Neuronal stem cell (in vitro differentiated cells): Measurements from ENCODE around the gene COMMD10.

Experiments used
- DNase-seq: peaks from one replicate; pipeline ENCODE4 v3.0.0-alpha.2; 2013; ENCODE audit warnings: low spot score
- H2AFZ ChIP-seq: one replicate; pipeline ENCODE4 v1.6.1; 2013; ENCODE audit warnings: mild to moderate bottlenecking, low read length, inconsistent platforms
- H2AK5ac ChIP-seq: 2 replicates; pipeline ENCODE4 v1.6.1; 2013; ENCODE audit warnings: low read depth, mild to moderate bottlenecking, inconsistent platforms, low read length, moderate library complexity, mixed read lengths
- H2BK120ac ChIP-seq: 2 replicates; pipeline ENCODE4 v1.6.1; 2013; ENCODE audit warnings: low read depth, mild to moderate bottlenecking, inconsistent platforms, low read length, moderate library complexity, mixed read lengths
- H2BK12ac ChIP-seq: one replicate; pipeline ENCODE4 v1.6.1; 2013; ENCODE audit warnings: low read length, inconsistent platforms
- H2BK15ac ChIP-seq: 2 replicates; pipeline ENCODE4 v1.6.1; 2013; ENCODE audit warnings: mild to moderate bottlenecking, low read length, inconsistent platforms, mixed read lengths
- H2BK5ac ChIP-seq: one replicate; pipeline ENCODE4 v1.6.1; 2013; ENCODE audit warnings: inconsistent platforms, mild to moderate bottlenecking, low read length, moderate library complexity
- H3K14ac ChIP-seq: one replicate; pipeline ENCODE4 v1.6.1; 2013; ENCODE audit warnings: low read length, inconsistent platforms
- H3K18ac ChIP-seq: 2 replicates; pipeline ENCODE4 v1.6.1; 2013; ENCODE audit warnings: low read length, inconsistent platforms
- H3K23ac ChIP-seq: 2 replicates; pipeline ENCODE4 v1.6.1; 2013; ENCODE audit warnings: low read depth, mild to moderate bottlenecking, mixed read lengths, low read length, inconsistent platforms; ENCODE audit not compliant: poor library complexity
- H3K27ac ChIP-seq: replicated peaks from 3 replicates; pipeline ENCODE4 v1.5.1; 2013; ENCODE audit warnings: low read length, inconsistent platforms
- H3K27me3 ChIP-seq, 3 experiments: 2 replicates each; pipeline ENCODE4 v1.6.1; 2013; ENCODE audit warnings: low read length in 3 of 3, mild to moderate bottlenecking in 2 of 3, inconsistent platforms in 1 of 3, low read depth in 1 of 3, mixed read lengths in 1 of 3, moderate library complexity in 1 of 3; ENCODE audit not compliant: control insufficient read depth in 3 of 3, insufficient read depth in 3 of 3
- H3K36me3 ChIP-seq, 2 donors: replicated peaks in 1 of 2; 2 replicates each; pipeline ENCODE4 v1.6.1; 2013; ENCODE audit warnings: low read length in 2 of 2; ENCODE audit not compliant: control insufficient read depth in 2 of 2, insufficient read depth in 2 of 2
- H3K4ac ChIP-seq: 2 replicates; pipeline ENCODE4 v1.6.1; 2013; ENCODE audit warnings: inconsistent platforms, mild to moderate bottlenecking, low read length, moderate library complexity
- H3K4me1 ChIP-seq, 2 donors: 1 replicate in 1 of 2; 2 replicates in 1 of 2; pipeline ENCODE4 v1.6.1; 2013; ENCODE audit warnings: low read length in 2 of 2, low read depth in 1 of 2; ENCODE audit not compliant: control insufficient read depth in 2 of 2, insufficient read depth in 1 of 2
- H3K4me2 ChIP-seq: one replicate; pipeline ENCODE4 v1.6.1; 2013; ENCODE audit warnings: mild to moderate bottlenecking, low read length, inconsistent platforms; ENCODE audit not compliant: insufficient read depth, poor library complexity, severe bottlenecking
- H3K4me3 ChIP-seq, 2 donors: 2 replicates each; pipeline ENCODE4 v1.5.1; 2013; ENCODE audit warnings: low read length in 2 of 2, mild to moderate bottlenecking in 2 of 2, inconsistent platforms in 1 of 2, moderate library complexity in 1 of 2
- H3K79me1 ChIP-seq: one replicate; pipeline ENCODE4 v1.6.1; 2013; ENCODE audit warnings: low read depth, mild to moderate bottlenecking, inconsistent platforms, low read length, moderate library complexity
- H3K9ac ChIP-seq: one replicate; pipeline ENCODE4 v1.6.1; 2013; ENCODE audit warnings: mild to moderate bottlenecking, low read depth, low read length, inconsistent platforms; ENCODE audit not compliant: poor library complexity
- H3K9me3 ChIP-seq, 2 donors: replicated peaks in 1 of 2; 2 replicates each; pipeline versions ENCODE3 to v1.6.1; 2013; ENCODE audit warnings: low read length in 2 of 2, mild to moderate bottlenecking in 2 of 2, inconsistent platforms in 1 of 2, low read depth in 1 of 2, mixed read lengths in 1 of 2, moderate library complexity in 1 of 2; ENCODE audit not compliant: control insufficient read depth in 2 of 2, insufficient read depth in 1 of 2
- H4K8ac ChIP-seq: one replicate; pipeline ENCODE4 v1.6.1; 2013; ENCODE audit warnings: low read depth, mild to moderate bottlenecking, inconsistent platforms, low read length, moderate library complexity
- H4K91ac ChIP-seq: one replicate; pipeline ENCODE4 v1.6.1; 2013; ENCODE audit warnings: low read length, low read depth, mild to moderate bottlenecking, inconsistent platforms; ENCODE audit not compliant: poor library complexity
- WGBS, 2 donors: extraction: QIAGEN DNeasy Blood & Tissue Kit; methylation state at CpG; one replicate each; pipeline ENCODE4 v1.1.7; 2013; ENCODE audit warnings: missing lambda C conversion rate in 2 of 2, mixed read lengths in 1 of 2; ENCODE audit not compliant: insufficient read length in 2 of 2, insufficient replicate concordance in 1 of 2; ENCODE audit errors: extremely low coverage in 2 of 2; 5-methylcytosine and 5-hydroxymethylcytosine counted together

Gene COMMD10

GRCh38 chr5:116306846-116307245 lies 222.0 kb downstream of the COMMD10 start:
- Histone ChIP-seq H3K27me3 (no peaks in the 10 kb centered on the region), H2AK5ac (no peak overlapping the region), H2BK12ac (no peak overlapping the region), H3K27ac (no peak overlapping the region), H2AFZ (no peak overlapping the region), H3K36me3 (peaks cover 6 to 29% of the 10 kb centered on the region in 2 donors), H3K18ac (no peak overlapping the region), H4K91ac (no peak overlapping the region), H3K9me3 (peaks cover 4 to 6% of the 10 kb centered on the region in 2 donors), H2BK5ac (no peak overlapping the region), H3K79me1 (no peaks in the 10 kb centered on the region), H2BK120ac (no peak overlapping the region), H3K23ac (no peak overlapping the region), H3K4ac (no peak overlapping the region), H3K4me3 (no peak overlapping the region), H3K14ac (no peak overlapping the region), H4K8ac (no peak overlapping the region), H3K4me1 (no peaks in the 10 kb centered on the region), H3K9ac (no peak overlapping the region), H2BK15ac (no peak overlapping the region), H3K4me2 (no peak overlapping the region)
- WGBS, 2 donors = no CpG with 5 or more reads among the region's 2 CpGs
- no peak for DNase-seq

- H3K18ac ChIP-seq = no peak overlapping the region
- no peak for DNase-seq
- no peak overlapping the region for H3K23ac ChIP-seq
- H3K9ac ChIP-seq = no peak overlapping the region
- no peak overlapping the region for H3K14ac ChIP-seq
- no peak overlapping the region for H2BK12ac ChIP-seq
- H2AK5ac ChIP-seq = no peak overlapping the region
- H3K4me1 ChIP-seq = no peaks in the 10 kb centered on the region
- H3K9me3 ChIP-seq = peaks cover 4 to 6% of the 10 kb centered on the region in 2 donors
- WGBS, 2 donors = no CpG with 5 or more reads among the region's 3 CpGs
- H3K4ac ChIP-seq = no peak overlapping the region
- H3K27ac ChIP-seq = no peak overlapping the region
- no peak overlapping the region for H4K8ac ChIP-seq
- no peak overlapping the region for H4K91ac ChIP-seq
- H3K27me3 ChIP-seq = no peaks in the 10 kb centered on the region
- no peak overlapping the region for H2BK15ac ChIP-seq
- H3K79me1 ChIP-seq = no peaks in the 10 kb centered on the region
- H3K36me3 ChIP-seq = peaks cover 6 to 23% of the 10 kb centered on the region in 2 donors
- H2BK5ac ChIP-seq = no peak overlapping the region
- H3K4me3 ChIP-seq = no peak overlapping the region
- H2AFZ ChIP-seq = no peak overlapping the region
- no peak overlapping the region for H3K4me2 ChIP-seq
- no peak overlapping the region for H2BK120ac ChIP-seq
These were observed 223.6 kb downstream of the COMMD10 start for GRCh38 chr5:116308391-116308790.

GRCh38 chr5:116313366-116313765 lies 228.5 kb downstream of the COMMD10 start:
- no peak overlapping the region for H3K27ac ChIP-seq
- no peak overlapping the region for H2BK15ac ChIP-seq
- H3K79me1 ChIP-seq = no peaks in the 10 kb centered on the region
- H4K91ac ChIP-seq = no peak overlapping the region
- no peak overlapping the region for H3K4me3 ChIP-seq
- no peaks in the 10 kb centered on the region for H3K27me3 ChIP-seq
- no peak overlapping the region for H2AK5ac ChIP-seq
- H2BK5ac ChIP-seq = no peak overlapping the region
- peaks cover 3 to 4% of the 10 kb centered on the region in 2 donors for H3K9me3 ChIP-seq
- no peak for DNase-seq
- H4K8ac ChIP-seq = no peak overlapping the region
- H3K4me2 ChIP-seq = no peak overlapping the region
- no peak overlapping the region for H3K9ac ChIP-seq
- no peaks in the 10 kb centered on the region for H3K4me1 ChIP-seq
- no peak overlapping the region for H3K18ac ChIP-seq
- H2BK12ac ChIP-seq = no peak overlapping the region
- no peak overlapping the region for H3K4ac ChIP-seq
- H3K36me3 ChIP-seq = no peaks in the 10 kb centered on the region
- H2BK120ac ChIP-seq = no peak overlapping the region
- H3K14ac ChIP-seq = no peak overlapping the region
- no peak overlapping the region for H2AFZ ChIP-seq
- no peak overlapping the region for H3K23ac ChIP-seq

DNA sequence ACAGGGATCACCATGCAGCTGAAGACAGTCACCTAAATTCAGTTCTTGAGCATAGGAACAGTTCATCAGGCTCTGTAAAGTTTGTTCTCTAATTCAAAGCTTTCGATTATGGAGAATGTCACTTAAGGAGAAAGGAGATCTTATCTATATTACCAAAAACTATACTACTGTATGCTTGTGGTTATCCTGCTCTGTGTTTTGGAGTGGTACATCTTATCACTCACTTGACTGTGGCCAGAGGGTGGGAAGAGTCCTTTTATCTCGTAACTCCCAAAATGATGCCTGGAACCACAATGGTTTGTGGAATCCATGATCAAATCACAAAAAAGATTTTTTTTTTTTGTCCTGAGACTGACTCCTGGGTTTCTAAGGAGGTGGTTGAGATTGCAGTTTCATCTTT lies 230.7 kb downstream of the COMMD10 start:
- Histone ChIP-seq H2AK5ac (no peak overlapping the region), H3K27ac (no peak overlapping the region), H2AFZ (no peak overlapping the region), H3K4ac (no peak overlapping the region), H3K27me3 (no peaks in the 10 kb centered on the region), H4K8ac (no peak overlapping the region), H2BK15ac (no peak overlapping the region), H3K23ac (no peak overlapping the region), H3K4me1 (no peaks in the 10 kb centered on the region), H4K91ac (no peak overlapping the region), H3K36me3 (no peaks in the 10 kb centered on the region), H3K4me3 (no peak overlapping the region), H2BK5ac (no peak overlapping the region), H3K9ac (no peak overlapping the region), H3K9me3 (peaks cover 3 to 6% of the 10 kb centered on the region in 2 donors), H2BK120ac (no peak overlapping the region), H3K79me1 (no peaks in the 10 kb centered on the region), H2BK12ac (no peak overlapping the region), H3K4me2 (no peak overlapping the region), H3K14ac (no peak overlapping the region), H3K18ac (no peak overlapping the region)
- DNase-seq = no peak
- no CpG with 5 or more reads among the region's 2 CpGs for WGBS, 2 donors
